ENCODE data around the gene C19orf33. TPM values are rescaled to one million over a fixed set of nuclear protein-coding genes. Genes with fewer than 3 reads are reported as not detected.

Gene C19orf33
- total and polyA plus RNA-seq, 2 experiments from 2014 or later = 58.9 to 72.2 TPM

DNA sequence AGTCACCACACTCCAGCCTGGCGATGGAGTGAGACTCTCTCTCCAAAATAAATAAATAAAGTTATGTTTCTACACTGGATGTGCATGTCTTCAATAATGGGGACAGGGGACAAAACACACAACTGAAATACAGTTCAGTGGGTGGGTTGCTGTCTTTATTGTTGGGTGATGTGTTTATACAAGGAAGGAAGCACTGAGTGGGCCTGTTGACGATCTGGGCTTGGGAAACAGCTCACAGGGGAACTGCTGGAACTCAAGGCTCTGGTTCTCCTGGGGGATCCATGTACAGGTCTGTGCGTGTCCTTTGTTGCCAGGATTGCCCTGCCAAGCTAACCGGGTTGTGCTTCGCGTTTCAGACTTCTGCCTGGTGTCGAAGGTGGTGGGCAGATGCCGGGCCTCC lies 20.8 kb upstream of the C19orf33 start:
- H3K4me3 Mint-ChIP-seq = no peak overlapping the region
- H3K79me2 ChIP-seq (replicated peaks; ENCODE audit: insufficient read depth) = peaks cover 67% of the 10 kb centered on the region
- H3K4me2 ChIP-seq = no peak overlapping the region
- no peaks in the 10 kb centered on the region for H3K9me2 ChIP-seq (ENCODE audit: insufficient read depth)
- no peak overlapping the region for H2AFZ ChIP-seq
- peaks cover 2% of the 10 kb centered on the region for H3K27me3 Mint-ChIP-seq (ENCODE audit: insufficient read depth, low read depth, poor library complexity)
- H3K27ac ChIP-seq (ENCODE audit: low read depth) = peak overlapping the region; percentile 50; the same call in 1 of the 2 replicates
- H3K4me3 ChIP-seq = no peak overlapping the region
- no peaks in the 10 kb centered on the region for H3K9me3 Mint-ChIP-seq
- ATAC-seq (no peak), DNase-seq (ENCODE audit: low spot score) (no peak)
- H3K36me3 ChIP-seq (ENCODE audit: insufficient read depth) = peaks cover 12% of the 10 kb centered on the region
- H3K27ac Mint-ChIP-seq = peak overlapping the region; percentile 81
- H3F3A ChIP-seq (replicated peaks; ENCODE audit: low read depth) = peaks cover 17% of the 10 kb centered on the region
- TF ChIP-seq, protein P1, sequence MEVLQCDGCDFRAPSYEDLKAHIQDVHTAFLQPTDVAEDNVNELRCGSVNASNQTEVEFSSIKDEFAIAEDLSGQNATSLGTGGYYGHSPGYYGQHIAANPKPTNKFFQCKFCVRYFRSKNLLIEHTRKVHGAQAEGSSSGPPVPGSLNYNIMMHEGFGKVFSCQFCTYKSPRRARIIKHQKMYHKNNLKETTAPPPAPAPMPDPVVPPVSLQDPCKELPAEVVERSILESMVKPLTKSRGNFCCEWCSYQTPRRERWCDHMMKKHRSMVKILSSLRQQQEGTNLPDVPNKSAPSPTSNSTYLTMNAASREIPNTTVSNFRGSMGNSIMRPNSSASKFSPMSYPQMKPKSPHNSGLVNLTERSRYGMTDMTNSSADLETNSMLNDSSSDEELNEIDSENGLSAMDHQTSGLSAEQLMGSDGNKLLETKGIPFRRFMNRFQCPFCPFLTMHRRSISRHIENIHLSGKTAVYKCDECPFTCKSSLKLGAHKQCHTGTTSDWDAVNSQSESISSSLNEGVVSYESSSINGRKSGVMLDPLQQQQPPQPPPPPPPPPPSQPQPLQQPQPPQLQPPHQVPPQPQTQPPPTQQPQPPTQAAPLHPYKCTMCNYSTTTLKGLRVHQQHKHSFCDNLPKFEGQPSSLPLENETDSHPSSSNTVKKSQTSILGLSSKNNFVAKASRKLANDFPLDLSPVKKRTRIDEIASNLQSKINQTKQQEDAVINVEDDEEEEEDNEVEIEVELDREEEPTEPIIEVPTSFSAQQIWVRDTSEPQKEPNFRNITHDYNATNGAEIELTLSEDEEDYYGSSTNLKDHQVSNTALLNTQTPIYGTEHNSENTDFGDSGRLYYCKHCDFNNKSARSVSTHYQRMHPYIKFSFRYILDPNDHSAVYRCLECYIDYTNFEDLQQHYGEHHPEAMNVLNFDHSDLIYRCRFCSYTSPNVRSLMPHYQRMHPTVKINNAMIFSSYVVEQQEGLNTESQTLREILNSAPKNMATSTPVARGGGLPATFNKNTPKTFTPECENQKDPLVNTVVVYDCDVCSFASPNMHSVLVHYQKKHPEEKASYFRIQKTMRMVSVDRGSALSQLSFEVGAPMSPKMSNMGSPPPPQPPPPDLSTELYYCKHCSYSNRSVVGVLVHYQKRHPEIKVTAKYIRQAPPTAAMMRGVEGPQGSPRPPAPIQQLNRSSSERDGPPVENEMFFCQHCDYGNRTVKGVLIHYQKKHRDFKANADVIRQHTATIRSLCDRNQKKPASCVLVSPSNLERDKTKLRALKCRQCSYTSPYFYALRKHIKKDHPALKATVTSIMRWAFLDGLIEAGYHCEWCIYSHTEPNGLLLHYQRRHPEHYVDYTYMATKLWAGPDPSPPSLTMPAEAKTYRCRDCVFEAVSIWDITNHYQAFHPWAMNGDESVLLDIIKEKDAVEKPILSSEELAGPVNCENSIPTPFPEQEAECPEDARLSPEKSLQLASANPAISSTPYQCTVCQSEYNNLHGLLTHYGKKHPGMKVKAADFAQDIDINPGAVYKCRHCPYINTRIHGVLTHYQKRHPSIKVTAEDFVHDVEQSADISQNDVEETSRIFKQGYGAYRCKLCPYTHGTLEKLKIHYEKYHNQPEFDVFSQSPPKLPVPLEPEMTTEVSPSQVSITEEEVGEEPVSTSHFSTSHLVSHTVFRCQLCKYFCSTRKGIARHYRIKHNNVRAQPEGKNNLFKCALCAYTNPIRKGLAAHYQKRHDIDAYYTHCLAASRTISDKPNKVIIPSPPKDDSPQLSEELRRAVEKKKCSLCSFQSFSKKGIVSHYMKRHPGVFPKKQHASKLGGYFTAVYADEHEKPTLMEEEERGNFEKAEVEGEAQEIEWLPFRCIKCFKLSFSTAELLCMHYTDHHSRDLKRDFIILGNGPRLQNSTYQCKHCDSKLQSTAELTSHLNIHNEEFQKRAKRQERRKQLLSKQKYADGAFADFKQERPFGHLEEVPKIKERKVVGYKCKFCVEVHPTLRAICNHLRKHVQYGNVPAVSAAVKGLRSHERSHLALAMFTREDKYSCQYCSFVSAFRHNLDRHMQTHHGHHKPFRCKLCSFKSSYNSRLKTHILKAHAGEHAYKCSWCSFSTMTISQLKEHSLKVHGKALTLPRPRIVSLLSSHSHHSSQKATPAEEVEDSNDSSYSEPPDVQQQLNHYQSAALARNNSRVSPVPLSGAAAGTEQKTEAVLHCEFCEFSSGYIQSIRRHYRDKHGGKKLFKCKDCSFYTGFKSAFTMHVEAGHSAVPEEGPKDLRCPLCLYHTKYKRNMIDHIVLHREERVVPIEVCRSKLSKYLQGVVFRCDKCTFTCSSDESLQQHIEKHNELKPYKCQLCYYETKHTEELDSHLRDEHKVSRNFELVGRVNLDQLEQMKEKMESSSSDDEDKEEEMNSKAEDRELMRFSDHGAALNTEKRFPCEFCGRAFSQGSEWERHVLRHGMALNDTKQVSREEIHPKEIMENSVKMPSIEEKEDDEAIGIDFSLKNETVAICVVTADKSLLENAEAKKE (CRISPR knock-in tag; IDR thresholded peaks at IDR 0.05) = no peak
- TF ChIP-seq JUNB (IDR thresholded peaks at IDR 0.05; ENCODE audit: unreplicated experiment) (no peak), NANOG (IDR thresholded peaks at IDR 0.05; ENCODE audit: borderline replicate concordance) (no peak), EZH2phosphoT487 (IDR thresholded peaks at IDR 0.05; ENCODE audit: unreplicated experiment) (no peak), POLR2AphosphoS5 (IDR thresholded peaks at IDR 0.05; ENCODE audit: low read depth) (no peak), EZH2 (IDR thresholded peaks at IDR 0.05; ENCODE audit: low read depth, unreplicated experiment) (no peak), ZNF114 (CRISPR knock-in tag; IDR thresholded peaks at IDR 0.05) (no peak)
- H3K4me1 ChIP-seq (ENCODE audit: insufficient read depth) = no peaks in the 10 kb centered on the region
- no peaks in the 10 kb centered on the region for H3K27me3 ChIP-seq (ENCODE audit: insufficient read depth)
- H3K4me1 Mint-ChIP-seq = no peaks in the 10 kb centered on the region; the same call in 2 of the 3 replicates
- H3K36me3 Mint-ChIP-seq (ENCODE audit: low read depth) = peaks cover 32% of the 10 kb centered on the region
- peaks cover 39% of the 10 kb centered on the region for H4K20me1 ChIP-seq (replicated peaks; ENCODE audit: insufficient read depth)

DNA sequence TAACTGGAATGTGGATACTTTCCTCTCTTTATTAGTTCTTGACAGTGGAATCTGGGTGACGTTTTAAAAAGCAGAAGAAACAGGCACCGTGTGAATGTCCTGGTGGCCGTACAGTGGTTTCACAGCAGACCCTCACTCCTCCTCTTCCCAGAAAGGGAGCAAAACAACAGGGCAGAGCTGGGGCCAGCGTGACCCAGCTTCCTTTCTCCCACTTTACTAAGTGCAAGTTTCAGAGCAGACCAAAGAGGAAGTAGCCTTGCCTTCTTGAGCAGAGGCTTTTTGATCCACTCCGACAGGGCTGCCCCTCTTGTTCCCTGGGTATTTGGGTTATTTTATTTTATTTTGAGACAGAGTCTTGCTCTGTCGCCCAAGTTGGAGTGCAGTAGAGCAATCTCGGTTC lies 19.6 kb upstream of the C19orf33 start:
- H3K4me3 Mint-ChIP-seq = no peak overlapping the region
- TF ChIP-seq, protein P2, sequence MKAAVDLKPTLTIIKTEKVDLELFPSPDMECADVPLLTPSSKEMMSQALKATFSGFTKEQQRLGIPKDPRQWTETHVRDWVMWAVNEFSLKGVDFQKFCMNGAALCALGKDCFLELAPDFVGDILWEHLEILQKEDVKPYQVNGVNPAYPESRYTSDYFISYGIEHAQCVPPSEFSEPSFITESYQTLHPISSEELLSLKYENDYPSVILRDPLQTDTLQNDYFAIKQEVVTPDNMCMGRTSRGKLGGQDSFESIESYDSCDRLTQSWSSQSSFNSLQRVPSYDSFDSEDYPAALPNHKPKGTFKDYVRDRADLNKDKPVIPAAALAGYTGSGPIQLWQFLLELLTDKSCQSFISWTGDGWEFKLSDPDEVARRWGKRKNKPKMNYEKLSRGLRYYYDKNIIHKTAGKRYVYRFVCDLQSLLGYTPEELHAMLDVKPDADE (IDR thresholded peaks at IDR 0.05) = no peak

More for the DNA sequence above, 19.6 kb upstream of the C19orf33 start:
- peaks cover 2% of the 10 kb centered on the region for H3K27me3 Mint-ChIP-seq (ENCODE audit: insufficient read depth, low read depth, poor library complexity)
- H3K4me1 Mint-ChIP-seq = no peaks in the 10 kb centered on the region; the same call in 2 of the 3 replicates
- H3K27ac Mint-ChIP-seq = no peak overlapping the region
- Histone ChIP-seq H2AFZ (no peak overlapping the region), H3K36me3 (ENCODE audit: insufficient read depth) (peaks cover 12% of the 10 kb centered on the region), H3K27me3 (ENCODE audit: insufficient read depth) (no peaks in the 10 kb centered on the region), H3K79me2 (replicated peaks; ENCODE audit: insufficient read depth) (peaks cover 56% of the 10 kb centered on the region), H3F3A (replicated peaks; ENCODE audit: low read depth) (peaks cover 17% of the 10 kb centered on the region), H3K9me2 (ENCODE audit: insufficient read depth) (no peaks in the 10 kb centered on the region), H3K4me3 (no peak overlapping the region), H3K4me2 (no peak overlapping the region), H4K20me1 (replicated peaks; ENCODE audit: insufficient read depth) (peaks cover 30% of the 10 kb centered on the region), H3K27ac (ENCODE audit: low read depth) (0 out of 2 replicates have a peak overlapping the region, but pooled peaks have one; percentile 19), H3K4me1 (ENCODE audit: insufficient read depth) (no peaks in the 10 kb centered on the region)
- DNase-seq (ENCODE audit: low spot score) (no peak), ATAC-seq (no peak)
- no peaks in the 10 kb centered on the region for H3K9me3 Mint-ChIP-seq
- H3K36me3 Mint-ChIP-seq (ENCODE audit: low read depth) = peaks cover 40% of the 10 kb centered on the region

Measured in GM23338 (cell line).